ENCODE measurements around the gene PRCC. TPM values are rescaled to one million over a fixed set of nuclear protein-coding genes. Genes with fewer than 3 reads are reported as not detected.

The PRCC gene
- total and polyA plus RNA-seq, 2 of the 8 experiments (the other 6 are each of a cell fraction or from before 2014, with no cell fraction given), result 95.2 to 115 TPM

GRCh38 chr1:156738916-156739315 lies 28.4 kb upstream of the PRCC start:
- CTCF ChIA-PET (ENCODE audit: partially characterized antibody), result interaction anchor here (1.2 to 4.0 kb wide), 4 partner anchors 8 to 50 kb away, joined by 6 to 18 read pairs (median 12); partner anchors contain the start of genes CRABP2 and METTL25B
- H4K8ac ChIP-seq (ENCODE audit: extremely low read depth, insufficient read depth, low read length), result no peak overlapping the region
- H4K5ac ChIP-seq (ENCODE audit: insufficient read length, low read depth, low read length), result no peak overlapping the region
- no peak overlapping the region for H3K56ac ChIP-seq (replicated peaks; ENCODE audit: insufficient read length, low read depth, low read length)
- no peaks in the 10 kb centered on the region for H3K27me3 ChIP-seq (replicated peaks in 1 of 4; ENCODE audit: control insufficient read depth in 3 of 4, extremely low read depth in 1 of 4, insufficient read depth in 3 of 4, low read length in 3 of 4)
- no peaks in the 10 kb centered on the region for H3K9me3 ChIP-seq (ENCODE audit: insufficient read depth in 2 of 2, low read depth in 1 of 2, low read length in 1 of 2)
- H2BK15ac ChIP-seq (ENCODE audit: low read length), result no peak overlapping the region
- no peak overlapping the region for H3K4ac ChIP-seq (replicated peaks; ENCODE audit: insufficient read length, low read depth, low read length)
- H3K79me1 ChIP-seq (ENCODE audit: low read depth, low read length), result no peaks in the 10 kb centered on the region
- H2AFZ ChIP-seq (ENCODE audit: low read length), result no peak overlapping the region
- no peak overlapping the region for H2BK12ac ChIP-seq (ENCODE audit: low read depth, low read length)
- no peak overlapping the region for H2BK5ac ChIP-seq (ENCODE audit: low read depth, low read length)
- H3K23ac ChIP-seq (ENCODE audit: insufficient read length), result no peak overlapping the region
- H3K79me2 ChIP-seq (ENCODE audit: control insufficient read depth in 1 of 2, insufficient read depth in 2 of 2, low read length in 2 of 2), result peaks cover 0 to 5% of the 10 kb centered on the region in 2 experiments; a peak in 1 of 4 replicates
- DNase-seq (ENCODE audit: low read depth in 1 of 2, low spot score in 2 of 2) (no peak), FAIRE-seq (no peak)
- WGBS, 2 experiments (ENCODE audit: extremely low coverage in 1 of 2, insufficient coverage in 1 of 2, insufficient read length in 1 of 2, insufficient replicate concordance in 2 of 2, low coverage in 1 of 2, low lambda C conversion rate in 2 of 2, missing lambda C conversion rate in 1 of 2), result 98% methylated on average over 2 of the region's 2 CpGs; no CpG with 5 or more reads in 1 of the 2 experiments
- H4K20me1 ChIP-seq (replicated peaks in 1 of 2; ENCODE audit: control insufficient read depth in 1 of 2, insufficient read depth in 2 of 2, low read length in 2 of 2), result no peaks in the 10 kb centered on the region
- H3K18ac ChIP-seq (ENCODE audit: extremely low read depth, low read length), result no peak overlapping the region
- H4K91ac ChIP-seq (replicated peaks; ENCODE audit: insufficient read length, low read length), result no peak overlapping the region
- peaks cover 9 to 30% (median 12%) of the 10 kb centered on the region in 4 experiments; a peak in 7 of 8 replicates for H3K36me3 ChIP-seq (ENCODE audit: control insufficient read depth in 2 of 4, insufficient read depth in 4 of 4, low read length in 3 of 4)
- H2BK20ac ChIP-seq (ENCODE audit: low read length), result no peak overlapping the region
- POLR2A ChIA-PET (ENCODE audit: partially characterized antibody), result interaction anchor here (1.0 to 10.7 kb wide), 6 partner anchors 8 to 34 kb away, joined by 3 to 214 read pairs (median 4); partner anchors contain the start of genes CRABP2, ISG20L2, METTL25B and PRCC
- no peak overlapping the region for H3K4me3 ChIP-seq (ENCODE audit: extremely low read depth in 1 of 4, insufficient read depth in 2 of 4, low read depth in 3 of 4, low read length in 4 of 4)
- no peak overlapping the region for H2BK120ac ChIP-seq (replicated peaks; ENCODE audit: low read depth, low read length)
- no peak overlapping the region for H3K9ac ChIP-seq (replicated peaks in 1 of 4; ENCODE audit: extremely low read depth in 1 of 4, low read depth in 3 of 4, low read length in 3 of 4)
- no peak overlapping the region for H3K14ac ChIP-seq (ENCODE audit: insufficient read length)
- H3K4me2 ChIP-seq (ENCODE audit: insufficient read depth in 1 of 2, low read depth in 2 of 2, low read length in 2 of 2), result no peak overlapping the region
- no peak overlapping the region for H3K27ac ChIP-seq (ENCODE audit: low read depth, low read length)
- no peak overlapping the region for H2AK5ac ChIP-seq (ENCODE audit: low read depth, low read length)
- peaks cover 2% of the 10 kb centered on the region; the same call in 1 of the 2 replicates for H3K23me2 ChIP-seq (ENCODE audit: low read depth, low read length)
- H3K4me1 ChIP-seq (replicated peaks in 1 of 4; ENCODE audit: control insufficient read depth in 3 of 4, insufficient read depth in 4 of 4, low read length in 3 of 4), result peaks cover 0 to 3% (median 1%) of the 10 kb centered on the region in 4 experiments; a peak in 3 of 7 replicates
- no peak for TF ChIP-seq CTCF (IDR thresholded peaks at IDR 0.05; ENCODE audit: control extremely low read depth in 1 of 3, insufficient read depth in 1 of 3, low read depth in 1 of 3, low read length in 3 of 3)
- no peak for TF ChIP-seq E2F6 (IDR thresholded peaks at IDR 0.05)
- no peak for TF ChIP-seq CBX8 (IDR thresholded peaks at IDR 0.05; ENCODE audit: borderline replicate concordance, low read depth, low read length)
- TF ChIP-seq SRF (IDR thresholded peaks at IDR 0.05; ENCODE audit: low read depth, low read length), result no peak
- TF ChIP-seq BACH1 (IDR thresholded peaks at IDR 0.05; ENCODE audit: low read length), result no peak
- no peak for TF ChIP-seq RBBP5 (IDR thresholded peaks at IDR 0.05; ENCODE audit: borderline replicate concordance, low read depth, low read length)
- TF ChIP-seq BCL11A (IDR thresholded peaks at IDR 0.05; ENCODE audit: low read depth in 2 of 2, low read length in 2 of 2), result no peak
- TF ChIP-seq ASH2L (IDR thresholded peaks at IDR 0.05; ENCODE audit: low read length), result no peak
- no peak for TF ChIP-seq JUN (IDR thresholded peaks at IDR 0.05; ENCODE audit: low read depth, low read length)
- no peak for TF ChIP-seq NRF1 (IDR thresholded peaks at IDR 0.05; ENCODE audit: low read depth, low read length)
- TF ChIP-seq SUZ12 (IDR thresholded peaks at IDR 0.05; ENCODE audit: low read length), result no peak
